ENCODE measurements around the gene ZNHIT1.

The ZNHIT1 gene

GRCh38 chr7:101220295-101220694 is 2.3 kb downstream of the ZNHIT1 start:
- DNase-seq: no peak

- no peak for DNase-seq
Measured at GRCh38 chr7:101222275-101222830, 4.4 kb downstream of the ZNHIT1 start.

- DNase-seq: no peak
Measured at GRCh38 chr7:101223528-101223927, 5.6 kb downstream of the ZNHIT1 start.

DNA sequence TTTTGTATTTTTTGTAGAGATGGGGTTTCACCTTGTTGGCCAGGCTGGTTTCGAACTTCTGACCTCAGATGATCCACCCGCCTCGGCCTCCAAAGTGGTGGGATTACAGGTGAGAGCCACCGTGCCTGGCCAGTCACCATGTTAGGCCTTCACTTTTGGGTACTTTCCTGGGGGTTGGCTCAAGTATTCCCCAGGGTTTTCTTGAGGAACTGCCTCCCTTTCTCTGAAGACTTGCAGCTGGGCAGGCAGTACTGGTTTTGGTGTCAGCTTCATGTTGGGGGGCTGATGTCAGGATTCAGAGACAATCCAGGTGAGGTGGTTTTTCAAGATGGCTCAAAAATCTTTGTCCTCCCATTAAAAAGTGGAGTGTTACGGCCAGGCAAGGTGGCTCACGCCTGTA is 7.7 kb downstream of the ZNHIT1 start:
- DNase-seq: no peak

DNA sequence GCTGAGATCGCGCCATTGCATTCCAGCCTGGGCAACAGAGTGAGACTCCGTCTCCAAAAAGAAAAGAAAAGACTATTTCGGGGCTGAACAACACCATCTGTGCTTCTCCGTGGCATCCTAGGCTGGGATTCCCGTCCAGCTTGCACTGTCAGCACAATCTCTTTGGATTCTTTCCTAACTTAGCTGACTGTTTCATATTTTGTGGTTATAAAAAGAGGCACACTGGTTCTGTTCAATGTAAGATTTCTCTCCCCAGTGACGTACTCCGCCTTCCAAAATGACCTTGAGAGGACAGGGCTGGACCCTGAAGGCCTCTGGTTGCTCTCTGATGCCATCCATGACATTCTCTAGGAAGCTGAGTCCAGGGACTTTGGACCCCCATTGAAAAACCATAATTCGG is 8.8 kb downstream of the ZNHIT1 start:
- no peak for DNase-seq

DNA sequence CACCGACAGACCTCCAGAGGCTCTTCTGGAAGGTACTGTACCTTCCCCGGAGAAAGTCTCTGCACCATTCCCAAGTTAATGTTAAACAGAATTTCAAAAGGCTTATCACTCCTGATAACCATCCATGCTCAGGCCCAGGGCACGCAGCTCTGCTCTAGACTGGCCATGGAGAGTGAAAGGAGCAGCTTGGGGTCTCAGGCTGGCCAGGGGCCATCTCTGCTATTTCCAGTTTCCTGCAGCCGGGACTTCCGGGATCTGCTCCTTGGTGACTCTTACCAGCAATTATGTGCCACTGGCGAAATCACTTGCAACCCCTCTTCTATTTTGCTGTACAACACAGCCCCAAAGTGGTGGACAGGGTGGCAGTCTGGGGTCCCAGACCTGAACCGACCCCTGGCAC is 13.7 kb downstream of the ZNHIT1 start:
- DNase-seq: no peak

DNA sequence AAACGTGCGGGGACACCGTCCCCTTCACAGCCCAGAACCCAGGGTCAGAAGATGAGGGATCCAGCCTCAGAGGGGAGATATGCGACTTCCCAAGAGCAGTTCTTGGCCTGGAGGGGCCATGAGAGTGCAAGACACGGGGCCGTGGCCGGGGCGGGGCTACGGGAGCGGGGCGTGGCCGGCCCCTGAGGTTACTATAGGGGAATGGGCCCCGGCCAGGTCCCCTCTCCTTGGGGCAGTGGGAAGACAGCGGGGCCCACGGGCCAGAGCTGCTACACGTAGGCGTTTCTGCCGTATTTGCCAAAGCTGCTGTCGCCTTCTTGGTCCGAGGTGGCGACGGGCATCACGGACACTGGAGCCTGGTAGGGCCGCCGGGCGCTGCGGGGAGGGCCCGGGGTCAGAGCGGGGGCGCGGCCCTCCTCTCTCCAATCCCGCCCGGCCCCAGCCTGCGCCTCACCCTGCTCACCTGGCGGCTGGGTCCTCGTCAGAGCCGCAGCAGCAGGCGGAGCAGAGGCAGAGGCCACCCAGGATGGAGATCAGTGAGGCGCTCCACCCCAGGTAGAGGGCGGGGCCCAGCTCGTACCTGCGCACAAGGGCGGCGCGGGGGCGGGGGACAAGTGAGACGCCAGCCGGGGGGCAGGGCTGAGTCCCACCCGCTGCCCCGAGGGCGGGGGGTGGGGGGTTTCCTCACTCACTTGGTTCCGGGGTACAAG is 14.3 kb downstream of the ZNHIT1 start:
- DNase-seq: no peak

- DNase-seq: no peak
Measured at GRCh38 chr7:101233907-101234547, 16.1 kb downstream of the ZNHIT1 start.

- no peak for DNase-seq
Measured at GRCh38 chr7:101234636-101235035, 16.7 kb downstream of the ZNHIT1 start.

- no peak for DNase-seq
Measured at GRCh38 chr7:101235050-101235449, 17.1 kb downstream of the ZNHIT1 start.

GRCh38 chr7:101235522-101235921 is 17.6 kb downstream of the ZNHIT1 start:
- no peak for DNase-seq

- no peak for DNase-seq
Measured at GRCh38 chr7:101236292-101236835, 18.4 kb downstream of the ZNHIT1 start.

GRCh38 chr7:101237206-101238067 is 19.5 kb downstream of the ZNHIT1 start, which contains the start of gene CLDN15:
Gene CLDN15 (minus strand): TSS chr7:101237802. CDS start chr7:101237581, 221 bp downstream.
- no peak for DNase-seq

DNA sequence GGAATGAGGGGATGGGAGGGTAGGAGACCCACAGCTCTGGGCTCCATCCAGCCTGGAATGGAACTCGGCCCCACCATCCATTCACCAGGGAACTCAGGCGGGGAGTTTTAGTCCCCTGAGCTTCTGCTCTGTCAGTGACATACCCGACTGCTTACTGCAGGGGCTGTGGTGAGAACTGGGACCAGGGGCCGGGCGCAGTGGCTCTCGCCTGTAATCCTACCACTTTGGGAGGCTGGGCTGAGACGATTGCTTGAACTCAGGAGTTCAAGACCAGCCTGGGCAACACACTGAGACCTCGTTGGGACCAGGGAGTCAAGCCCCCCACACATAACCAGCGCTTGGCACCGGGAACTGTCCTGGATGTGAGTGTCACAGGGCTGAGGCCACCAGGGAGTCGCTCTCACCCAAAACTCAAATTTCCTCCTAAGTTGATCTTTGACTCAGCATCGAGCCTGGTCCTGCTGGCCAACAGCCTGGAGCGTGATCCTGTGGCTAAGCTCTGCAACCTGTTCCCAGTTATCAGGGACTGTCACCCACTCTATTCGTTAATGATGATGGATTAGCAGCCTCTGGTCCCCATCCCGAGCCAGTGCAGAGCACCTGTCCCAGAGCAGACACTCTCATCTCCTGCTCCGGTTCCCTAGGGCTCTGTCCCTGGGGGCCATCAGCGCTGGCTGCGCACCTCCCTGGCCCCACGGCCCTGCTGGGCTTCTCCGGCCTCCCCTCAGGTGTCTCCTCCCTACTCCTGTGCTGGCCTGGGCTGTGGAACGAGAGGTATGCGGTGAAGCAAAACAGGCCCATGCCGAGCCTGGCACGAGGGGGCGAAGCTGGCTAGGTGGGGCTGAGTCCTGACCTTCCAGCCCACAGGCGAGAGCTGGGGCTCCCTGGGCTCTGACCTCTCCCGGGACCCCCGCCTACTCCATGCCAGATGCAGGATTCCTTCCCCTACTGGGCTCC is 20.5 kb downstream of the ZNHIT1 start:
- no peak for DNase-seq

- DNase-seq: no peak
Measured at GRCh38 chr7:101239191-101239950, 21.4 kb downstream of the ZNHIT1 start.

DNA sequence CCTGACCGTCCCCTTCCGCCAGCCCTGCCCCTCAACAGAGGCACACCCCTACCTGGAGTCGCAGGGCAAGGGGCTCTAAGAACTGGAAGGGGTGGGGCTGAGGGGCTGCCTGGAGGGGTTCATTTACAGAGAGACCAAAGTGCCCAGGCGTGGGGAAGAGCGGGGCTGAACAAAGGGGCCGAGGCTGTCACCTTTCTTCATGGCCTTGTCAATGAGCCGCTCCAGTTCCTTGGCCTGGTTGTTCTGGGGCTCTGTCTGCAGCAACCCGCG is 21.9 kb downstream of the ZNHIT1 start:
- DNase-seq: no peak

GRCh38 chr7:101240226-101241014 is 22.5 kb downstream of the ZNHIT1 start:
- DNase-seq: no peak

- DNase-seq: no peak
Measured at GRCh38 chr7:101241015-101241363, 23.0 kb downstream of the ZNHIT1 start.

DNA sequence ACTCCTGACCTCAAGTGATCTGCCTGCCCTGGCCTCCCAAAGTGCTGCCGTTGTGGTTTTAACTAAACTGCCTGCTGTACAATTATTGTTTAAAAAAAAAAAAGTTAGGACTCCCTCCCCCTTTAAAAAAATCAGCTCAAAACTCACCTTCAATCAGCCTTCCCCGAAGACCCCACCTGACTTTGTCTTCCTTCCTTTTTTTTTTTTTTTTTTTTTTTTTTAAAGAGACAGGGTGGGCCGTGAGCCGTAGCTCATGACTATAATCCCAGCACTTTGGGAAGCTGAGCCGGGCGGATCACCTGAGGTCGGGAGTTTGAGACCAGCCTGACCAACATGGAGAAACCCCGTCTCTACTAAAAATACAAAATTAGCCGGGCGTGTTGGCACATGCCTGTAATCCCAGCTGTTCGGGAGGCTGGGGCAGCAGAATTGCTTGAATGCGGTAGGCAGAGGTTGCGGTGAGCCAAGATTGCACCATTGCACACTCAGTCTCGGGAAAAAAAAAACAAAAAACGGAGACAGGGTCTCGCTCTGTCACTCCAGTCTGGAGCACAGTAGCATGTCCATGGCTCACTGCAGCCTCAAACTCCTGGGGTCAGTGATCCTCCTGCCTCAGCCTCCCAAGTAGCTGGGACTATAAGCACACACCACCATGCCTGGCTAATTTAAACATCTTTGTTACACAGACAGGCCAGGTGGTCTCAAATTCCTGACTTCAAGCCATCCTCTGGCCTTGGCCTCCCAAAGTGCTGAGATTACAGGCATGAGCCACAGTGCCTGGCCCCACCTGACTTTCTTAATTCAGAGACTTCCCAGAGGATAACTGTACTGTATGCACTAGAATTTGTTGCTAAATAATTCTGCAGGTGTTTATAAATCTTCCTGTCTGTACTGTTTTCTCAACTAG is 23.7 kb downstream of the ZNHIT1 start:
- no peak for DNase-seq

Data from stimulated activated CD4-positive, alpha-beta T cell treated with anti-CD3 and anti-CD28 coated beads, Interleukin-1b, Interleukin-23, amount 100 ng/mL, for 48 hours (primary cell).